Esophagus muscularis mucosa (tissue), 3 donors: ENCODE data around the gene MBTPS1.

Source experiments
- POLR2A ChIP-seq: fragments of 450-650 bp; IDR thresholded peaks from one replicate; pipeline ENCODE4 v1.6.1; 2017; ENCODE audit warnings: antibody characterized with exemption, moderate library complexity, mild to moderate bottlenecking, low read depth
- TF ChIP-seq, protein P1 (sequence below), 3 experiments: fragments of 200-600 bp in 2 of 3; fragments of 450-650 bp in 1 of 3; sonication (generic) in 2 of 3; IDR thresholded peaks; one replicate each; pipeline ENCODE4 v1.5.1; 2017 to 2019; ENCODE audit warnings: antibody characterized with exemption in 3 of 3, mild to moderate bottlenecking in 2 of 3, moderate library complexity in 1 of 3

- TF ChIP-seq, protein P1, sequence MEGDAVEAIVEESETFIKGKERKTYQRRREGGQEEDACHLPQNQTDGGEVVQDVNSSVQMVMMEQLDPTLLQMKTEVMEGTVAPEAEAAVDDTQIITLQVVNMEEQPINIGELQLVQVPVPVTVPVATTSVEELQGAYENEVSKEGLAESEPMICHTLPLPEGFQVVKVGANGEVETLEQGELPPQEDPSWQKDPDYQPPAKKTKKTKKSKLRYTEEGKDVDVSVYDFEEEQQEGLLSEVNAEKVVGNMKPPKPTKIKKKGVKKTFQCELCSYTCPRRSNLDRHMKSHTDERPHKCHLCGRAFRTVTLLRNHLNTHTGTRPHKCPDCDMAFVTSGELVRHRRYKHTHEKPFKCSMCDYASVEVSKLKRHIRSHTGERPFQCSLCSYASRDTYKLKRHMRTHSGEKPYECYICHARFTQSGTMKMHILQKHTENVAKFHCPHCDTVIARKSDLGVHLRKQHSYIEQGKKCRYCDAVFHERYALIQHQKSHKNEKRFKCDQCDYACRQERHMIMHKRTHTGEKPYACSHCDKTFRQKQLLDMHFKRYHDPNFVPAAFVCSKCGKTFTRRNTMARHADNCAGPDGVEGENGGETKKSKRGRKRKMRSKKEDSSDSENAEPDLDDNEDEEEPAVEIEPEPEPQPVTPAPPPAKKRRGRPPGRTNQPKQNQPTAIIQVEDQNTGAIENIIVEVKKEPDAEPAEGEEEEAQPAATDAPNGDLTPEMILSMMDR (IDR thresholded peaks at IDR 0.05) = no peak
- no peak for TF ChIP-seq POLR2A
These were observed 20.5 kb upstream of the MBTPS1 start for GRCh38 chr16:84137287-84137686.
